ENCODE data around the gene BTBD9.

GRCh38 chr6:38503960-38504682 lies 135.6 kb downstream of the BTBD9 start:
- TF ChIP-seq CTCF (IDR thresholded peaks at IDR 0.05) (no peak), POLR2A (IDR thresholded peaks at IDR 0.05) (no peak)
